Stimulated activated CD8-positive, alpha-beta memory T cell treated with anti-CD3 and anti-CD28 coated beads, Interleukin-12 subunit alpha, Interleukin-12 subunit beta, amount 100 ng/mL, for 24 hours (primary cell): ENCODE results near the gene PBX3.

Experiments used
- DNase-seq: peaks from one replicate; pipeline ENCODE4 v3.0.0-alpha.2; 2020; ENCODE audit errors: extremely low read depth

The PBX3 gene

GRCh38 chr9:125906893-125907292, 159.7 kb downstream of the PBX3 start:
- DNase-seq = no peak

- no peak for DNase-seq
These were observed 161.0 kb downstream of the PBX3 start for GRCh38 chr9:125908136-125908535.

GRCh38 chr9:125908966-125909365, 161.8 kb downstream of the PBX3 start:
- DNase-seq = no peak

- no peak for DNase-seq
These were observed 162.3 kb downstream of the PBX3 start for GRCh38 chr9:125909459-125909858.

DNA sequence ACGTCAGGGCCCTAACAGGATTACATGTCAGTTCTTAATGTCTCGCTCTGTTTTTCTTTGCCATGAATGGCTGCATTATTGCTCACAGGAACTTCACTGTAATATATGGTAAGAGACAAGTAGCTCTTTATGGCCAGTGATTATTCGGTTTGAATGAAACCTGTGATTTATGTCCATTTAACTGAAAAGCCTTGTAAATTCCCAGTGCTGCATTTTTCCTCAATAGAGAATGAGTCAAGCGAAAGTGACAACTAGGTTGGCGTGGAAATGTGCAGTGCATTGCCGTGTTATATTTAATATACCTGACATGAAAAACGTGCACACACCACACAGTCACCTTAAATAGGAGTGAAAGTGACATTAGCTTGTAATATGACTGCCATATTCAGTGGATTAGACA, 163.1 kb downstream of the PBX3 start:
- DNase-seq = no peak

DNA sequence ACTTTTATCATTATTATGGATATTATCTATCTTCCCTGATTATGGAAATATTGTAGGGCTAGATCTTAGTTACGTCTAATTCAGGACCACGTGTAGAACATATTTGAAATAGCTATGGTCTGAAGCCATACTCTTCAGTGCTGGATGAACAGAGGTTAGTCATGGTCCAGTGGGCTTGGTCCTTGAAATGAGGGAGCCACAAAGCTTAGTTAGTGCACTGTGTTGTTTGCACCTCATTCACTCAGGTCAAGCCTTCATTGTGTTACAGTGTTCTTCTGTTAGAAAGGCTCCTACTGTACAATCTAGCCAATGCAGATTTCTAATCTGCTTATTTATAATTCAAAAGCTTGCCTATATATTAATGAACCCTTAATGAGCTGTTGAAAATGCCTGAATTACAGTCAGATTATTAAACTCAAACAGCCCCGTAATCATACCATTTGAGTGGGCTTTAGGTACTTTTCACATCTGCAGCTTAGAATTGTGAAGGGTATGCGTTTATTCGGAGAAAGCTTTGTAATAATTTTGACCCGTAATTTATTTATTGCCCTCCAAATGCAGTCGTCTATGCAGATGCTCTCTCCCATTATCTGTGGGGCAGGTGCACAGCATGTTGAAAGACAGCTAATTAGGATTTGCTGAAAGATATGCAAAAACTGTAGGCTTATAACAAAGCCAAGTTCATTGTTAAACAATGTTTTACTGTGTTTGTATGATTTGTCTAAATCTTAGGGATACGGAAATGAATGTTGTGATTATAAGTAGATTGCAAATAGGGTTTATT, 164.9 kb downstream of the PBX3 start:
- no peak for DNase-seq

- DNase-seq = no peak
These were observed 165.5 kb downstream of the PBX3 start for GRCh38 chr9:125912667-125913066.

DNA sequence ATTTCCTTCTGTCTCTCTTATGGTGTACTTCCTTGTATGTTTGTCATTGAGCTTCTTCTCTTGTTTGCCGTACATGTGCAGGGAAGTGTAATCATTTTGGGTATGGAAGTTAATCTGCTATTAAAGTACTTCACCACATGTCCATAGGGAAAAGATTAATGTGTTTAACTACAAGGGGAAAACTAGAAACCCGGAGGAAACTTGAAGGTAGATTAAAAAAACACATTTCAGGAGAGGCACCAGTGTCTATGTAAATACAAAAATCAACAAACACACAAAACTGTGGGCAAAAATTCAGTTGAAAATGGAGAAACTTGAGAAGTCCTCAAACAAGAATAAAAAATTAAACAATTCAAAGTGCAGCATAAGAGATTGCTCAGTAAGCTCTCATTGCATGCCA, 166.4 kb downstream of the PBX3 start:
- DNase-seq = no peak

GRCh38 chr9:125914411-125914810, 167.2 kb downstream of the PBX3 start:
- no peak for DNase-seq

DNA sequence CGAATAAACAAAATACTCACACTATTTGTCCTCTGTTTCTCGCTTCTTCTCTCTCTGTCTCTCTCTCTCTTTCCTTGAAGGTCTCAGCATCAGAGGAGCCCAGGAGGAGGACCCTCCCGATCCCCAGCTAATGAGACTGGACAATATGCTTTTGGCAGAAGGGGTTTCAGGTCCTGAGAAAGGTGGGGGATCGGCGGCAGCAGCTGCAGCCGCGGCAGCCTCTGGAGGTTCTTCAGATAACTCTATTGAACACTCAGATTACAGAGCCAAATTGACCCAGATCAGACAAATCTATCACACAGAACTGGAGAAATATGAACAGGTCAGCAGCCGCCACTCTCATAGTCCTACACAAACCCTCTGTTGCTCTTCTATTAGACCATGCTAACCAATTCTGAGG, 168.4 kb downstream of the PBX3 start:
- DNase-seq = no peak

GRCh38 chr9:125919565-125919964, 172.4 kb downstream of the PBX3 start:
- DNase-seq = no peak

DNA sequence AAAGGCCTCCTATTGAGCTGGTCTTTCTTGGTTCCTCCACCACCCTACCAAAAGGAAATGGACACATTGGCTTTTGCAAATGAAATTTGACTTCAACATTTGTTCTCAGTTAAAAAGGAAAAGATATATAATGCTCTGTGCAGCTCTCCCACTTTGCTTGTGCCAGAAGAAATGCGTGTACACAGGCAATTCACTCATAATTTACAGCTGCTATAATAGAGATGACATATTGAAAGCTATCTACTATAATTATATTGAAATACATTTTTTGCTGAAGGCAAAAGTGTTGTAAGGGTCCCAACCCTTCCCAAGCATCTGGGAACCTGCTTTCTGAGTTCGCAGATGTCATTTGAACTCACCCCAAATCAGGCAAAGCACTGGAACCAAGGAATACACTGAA, 173.2 kb downstream of the PBX3 start:
- no peak for DNase-seq

- no peak for DNase-seq
These were observed 175.7 kb downstream of the PBX3 start for GRCh38 chr9:125922854-125923253.

DNA sequence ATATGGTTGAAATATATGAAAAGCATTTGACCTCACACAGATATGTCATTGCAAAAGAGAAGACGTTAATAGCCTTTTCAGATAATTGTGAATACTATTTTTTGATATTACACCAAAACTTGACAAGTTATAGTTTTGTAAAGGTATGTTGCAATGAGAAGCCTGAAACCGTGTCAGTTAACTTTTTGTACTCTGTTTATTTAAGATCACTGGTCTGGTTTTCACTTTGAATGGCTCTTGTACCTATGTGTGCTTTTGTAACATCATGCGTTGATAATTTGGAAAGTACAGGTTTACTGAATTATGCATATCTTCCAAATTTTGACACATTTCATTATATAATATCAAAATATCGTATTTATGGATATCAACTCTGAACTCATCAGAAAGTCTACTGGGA, 177.2 kb downstream of the PBX3 start:
- DNase-seq = no peak

GRCh38 chr9:125926936-125927335, 179.8 kb downstream of the PBX3 start:
- no peak for DNase-seq

GRCh38 chr9:125929846-125930245, 182.7 kb downstream of the PBX3 start:
- no peak for DNase-seq

DNA sequence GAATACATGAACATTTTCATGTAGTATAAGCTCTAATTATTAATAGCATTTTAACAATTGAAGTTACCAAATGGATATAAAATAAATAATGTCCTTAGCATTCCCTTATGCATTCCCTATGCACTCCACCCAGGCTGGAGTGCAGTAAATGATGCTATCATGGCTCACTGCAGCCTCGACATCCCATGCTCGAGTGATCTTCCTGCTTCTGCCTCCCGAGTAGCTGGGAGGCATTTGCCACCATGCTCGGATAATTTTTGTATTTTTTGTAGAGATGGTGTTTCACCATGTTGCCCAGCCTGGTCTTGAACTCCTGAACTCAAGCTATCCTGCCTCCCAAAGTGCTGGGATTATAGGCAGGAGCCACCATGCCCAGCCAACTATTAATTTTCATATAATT, 184.0 kb downstream of the PBX3 start:
- no peak for DNase-seq

- DNase-seq = no peak
These were observed 184.8 kb downstream of the PBX3 start for GRCh38 chr9:125932012-125932411.

- DNase-seq = no peak
These were observed 185.7 kb downstream of the PBX3 start for GRCh38 chr9:125932746-125933455.

DNA sequence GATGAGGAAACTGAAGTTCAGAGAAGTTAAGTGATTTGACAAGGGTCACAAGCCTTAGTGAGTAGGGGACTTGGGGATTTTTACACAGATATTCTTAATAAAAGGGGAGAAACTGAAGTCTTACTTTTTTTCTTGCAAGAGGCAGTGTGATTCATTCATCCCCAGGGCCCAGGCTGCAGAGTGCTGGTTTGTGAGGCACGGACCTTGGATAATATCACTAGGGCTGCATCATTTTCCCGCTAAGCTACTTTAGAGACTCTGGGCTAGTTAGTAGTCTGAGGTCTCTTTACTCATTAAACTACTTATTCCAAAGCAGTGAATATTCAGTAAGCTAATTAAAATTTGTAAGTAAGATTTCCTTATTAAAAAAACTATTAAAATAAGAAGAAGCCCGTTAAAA, 195.0 kb downstream of the PBX3 start:
- no peak for DNase-seq

GRCh38 chr9:125943831-125944230, 196.7 kb downstream of the PBX3 start:
- DNase-seq = no peak

DNA sequence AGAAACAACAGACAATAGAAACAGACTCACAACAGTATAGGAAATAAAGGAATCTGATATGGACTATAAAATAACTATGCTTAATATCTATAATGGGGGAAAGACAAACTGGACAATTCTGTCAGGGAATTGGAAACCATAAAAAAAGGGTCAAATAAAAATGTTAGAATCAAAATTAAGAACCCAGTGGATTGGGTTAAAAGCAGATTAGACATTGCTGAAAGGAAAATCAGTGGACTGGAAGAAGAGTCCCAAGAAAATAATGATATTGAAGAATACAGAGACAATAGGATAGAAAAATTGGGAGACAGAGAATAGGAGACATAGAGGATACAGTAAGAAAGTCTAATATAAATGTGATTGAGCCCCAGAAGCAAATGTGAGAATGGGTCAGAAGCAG, 199.2 kb downstream of the PBX3 start:
- no peak for DNase-seq

GRCh38 chr9:125948887-125949596, 201.9 kb downstream of the PBX3 start:
- DNase-seq = no peak
